Endothelial cell of umbilical vein (primary cell): ENCODE results near the gene C8B.

Experiments
- EZH2 ChIP-seq: IDR thresholded peaks from 2 replicates; pipeline ENCODE4 v1.6.1; 2012; ENCODE audit warnings: borderline replicate concordance, low read depth, mild to moderate bottlenecking, moderate library complexity, low read length, inconsistent platforms; ENCODE audit not compliant: severe bottlenecking
- FOS ChIP-seq: IDR thresholded peaks from 2 replicates; pipeline ENCODE4 v1.6.1; 2011; ENCODE audit warnings: mild to moderate bottlenecking, low read length, moderate library complexity, borderline replicate concordance; ENCODE audit not compliant: insufficient read depth
- GATA2 ChIP-seq: IDR thresholded peaks from 2 replicates; pipeline ENCODE4 v1.7.0; 2011; ENCODE audit warnings: low read depth, mild to moderate bottlenecking, moderate library complexity, mixed read lengths, low read length; ENCODE audit not compliant: insufficient read length, insufficient read depth
- JUN ChIP-seq: IDR thresholded peaks from 2 replicates; pipeline ENCODE4 v1.6.1; 2011; ENCODE audit warnings: borderline replicate concordance, low read depth; ENCODE audit not compliant: insufficient read length, insufficient read depth
- MYC ChIP-seq: IDR thresholded peaks from one replicate; pipeline ENCODE4 v1.6.1; 2011; ENCODE audit warnings: mild to moderate bottlenecking, low read depth, low read length
- POLR2A ChIP-seq: IDR thresholded peaks from 2 replicates; pipeline ENCODE4 v1.6.1; 2012; ENCODE audit warnings: low read depth, mild to moderate bottlenecking, control low read depth, low read length
- POLR2AphosphoS5 ChIP-seq: IDR thresholded peaks from 2 replicates; pipeline ENCODE4 v1.6.1; 2012; ENCODE audit warnings: low read depth, mild to moderate bottlenecking, control low read depth, low read length, moderate library complexity; ENCODE audit not compliant: insufficient read depth
- TF ChIP-seq, protein P1 (sequence below), 2 donors: IDR thresholded peaks; 1 replicate in 1 of 2; 2 replicates in 1 of 2; pipeline ENCODE4 v1.5.1; 2011; ENCODE audit warnings: low read length in 2 of 2, mild to moderate bottlenecking in 2 of 2, moderate library complexity in 2 of 2, control low read depth in 1 of 2, inconsistent platforms in 1 of 2, low read depth in 1 of 2; ENCODE audit not compliant: insufficient read depth in 1 of 2; ENCODE audit errors: extremely low read depth in 1 of 2
- TF ChIP-seq, protein P2 (sequence below): IDR thresholded peaks from 2 replicates; pipeline ENCODE4 v1.6.1; 2011; ENCODE audit not compliant: insufficient read depth, insufficient read length

DNA sequence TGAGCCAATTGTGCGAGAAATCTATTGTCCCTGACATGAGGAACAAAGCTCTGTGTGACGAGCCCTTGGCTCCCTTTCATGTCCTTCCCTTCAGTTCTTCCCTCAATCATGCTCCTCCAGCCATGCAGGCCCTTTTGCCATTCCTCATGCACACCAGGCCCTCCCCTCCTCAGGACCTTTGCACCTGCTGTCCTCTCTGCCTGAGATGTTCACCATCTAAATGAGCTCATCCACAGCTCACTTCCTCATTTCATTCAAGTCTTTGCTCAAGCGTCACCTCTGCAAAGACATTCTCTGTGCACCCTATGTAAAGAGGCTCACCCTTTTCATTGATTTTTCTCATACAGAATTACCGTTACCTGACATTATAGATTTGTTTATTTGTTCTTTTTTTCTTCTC, 43.7 kb downstream of the C8B start:
- TF ChIP-seq, protein P1, sequence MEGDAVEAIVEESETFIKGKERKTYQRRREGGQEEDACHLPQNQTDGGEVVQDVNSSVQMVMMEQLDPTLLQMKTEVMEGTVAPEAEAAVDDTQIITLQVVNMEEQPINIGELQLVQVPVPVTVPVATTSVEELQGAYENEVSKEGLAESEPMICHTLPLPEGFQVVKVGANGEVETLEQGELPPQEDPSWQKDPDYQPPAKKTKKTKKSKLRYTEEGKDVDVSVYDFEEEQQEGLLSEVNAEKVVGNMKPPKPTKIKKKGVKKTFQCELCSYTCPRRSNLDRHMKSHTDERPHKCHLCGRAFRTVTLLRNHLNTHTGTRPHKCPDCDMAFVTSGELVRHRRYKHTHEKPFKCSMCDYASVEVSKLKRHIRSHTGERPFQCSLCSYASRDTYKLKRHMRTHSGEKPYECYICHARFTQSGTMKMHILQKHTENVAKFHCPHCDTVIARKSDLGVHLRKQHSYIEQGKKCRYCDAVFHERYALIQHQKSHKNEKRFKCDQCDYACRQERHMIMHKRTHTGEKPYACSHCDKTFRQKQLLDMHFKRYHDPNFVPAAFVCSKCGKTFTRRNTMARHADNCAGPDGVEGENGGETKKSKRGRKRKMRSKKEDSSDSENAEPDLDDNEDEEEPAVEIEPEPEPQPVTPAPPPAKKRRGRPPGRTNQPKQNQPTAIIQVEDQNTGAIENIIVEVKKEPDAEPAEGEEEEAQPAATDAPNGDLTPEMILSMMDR (IDR thresholded peaks at IDR 0.05; ENCODE audit: extremely low read depth in 1 of 2, insufficient read depth in 1 of 2, low read depth in 1 of 2, low read length in 2 of 2): no peak
- TF ChIP-seq EZH2 (no peak), POLR2A (no peak), FOS (no peak), POLR2AphosphoS5 (no peak), GATA2 (no peak), MYC (no peak), JUN (no peak)
- TF ChIP-seq, protein P2, sequence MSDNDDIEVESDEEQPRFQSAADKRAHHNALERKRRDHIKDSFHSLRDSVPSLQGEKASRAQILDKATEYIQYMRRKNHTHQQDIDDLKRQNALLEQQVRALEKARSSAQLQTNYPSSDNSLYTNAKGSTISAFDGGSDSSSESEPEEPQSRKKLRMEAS: no peak
